HG03108 (cell line): Measurements from ENCODE around the gene POU4F1.

Source experiments
- ATAC-seq: cut with Tn5 transposase; IDR thresholded peaks from one replicate; pipeline ENCODE4 v1.9.1; 2021; ENCODE audit warnings: moderate library complexity; ENCODE audit not compliant: unreplicated experiment

The POU4F1 gene

GRCh38 chr13:78593652-78594455 is 9.5 kb downstream of the POU4F1 start:
- ATAC-seq = no peak

GRCh38 chr13:78593129-78593528 is 10.2 kb downstream of the POU4F1 start:
- no peak for ATAC-seq

- no peak for ATAC-seq
These were observed 10.8 kb downstream of the POU4F1 start for GRCh38 chr13:78592584-78592983.

- ATAC-seq = no peak
These were observed 14.1 kb downstream of the POU4F1 start for GRCh38 chr13:78589206-78589605.

GRCh38 chr13:78587395-78587794 is 16.0 kb downstream of the POU4F1 start:
- ATAC-seq = no peak

- no peak for ATAC-seq
These were observed 16.6 kb downstream of the POU4F1 start for GRCh38 chr13:78586706-78587105.

- no peak for ATAC-seq
These were observed 27.1 kb downstream of the POU4F1 start for GRCh38 chr13:78576261-78576660.

- no peak for ATAC-seq
These were observed 30.9 kb downstream of the POU4F1 start for GRCh38 chr13:78572459-78572858.

GRCh38 chr13:78569029-78569428 is 34.3 kb downstream of the POU4F1 start:
- ATAC-seq = no peak

- no peak for ATAC-seq
These were observed 36.7 kb downstream of the POU4F1 start for GRCh38 chr13:78566631-78567030.

GRCh38 chr13:78562237-78562889 is 41.0 kb downstream of the POU4F1 start:
- no peak for ATAC-seq
